GM10266 (cell line): Measurements from ENCODE around the gene SRCAP.

Experiments used
- DNase-seq: peaks from one replicate; pipeline ENCODE4 v3.0.0; 2012; ENCODE audit errors: extremely low spot score
- CTCF ChIP-seq: IDR thresholded peaks from 2 replicates; pipeline ENCODE4 v1.5.1; 2012; ENCODE audit warnings: mild to moderate bottlenecking, low read depth; ENCODE audit not compliant: control insufficient read depth, insufficient read depth; ENCODE audit errors: missing control alignments

Gene SRCAP

GRCh38 chr16:30669903-30670824, 28.8 kb upstream of the SRCAP start:
- no peak for TF ChIP-seq CTCF
- no peak for DNase-seq

GRCh38 chr16:30675143-30675542, 23.8 kb upstream of the SRCAP start:
- no peak for TF ChIP-seq CTCF
- DNase-seq = no peak

GRCh38 chr16:30677931-30678585, 20.9 kb upstream of the SRCAP start:
- no peak for DNase-seq
- no peak for TF ChIP-seq CTCF

GRCh38 chr16:30678586-30678970, 20.4 kb upstream of the SRCAP start:
- no peak for TF ChIP-seq CTCF
- DNase-seq = no peak

- TF ChIP-seq CTCF = no peak
- DNase-seq = no peak
These were observed 18.6 kb upstream of the SRCAP start for GRCh38 chr16:30680326-30680725.

GRCh38 chr16:30688701-30689100, 10.3 kb upstream of the SRCAP start:
- no peak for TF ChIP-seq CTCF

GRCh38 chr16:30691907-30692306, 7.1 kb upstream of the SRCAP start:
- TF ChIP-seq CTCF = no peak
- no peak for DNase-seq

More at GRCh38 chr16:30688701-30689100, 10.3 kb upstream of the SRCAP start:
- no peak for DNase-seq
